B cell (primary cell): ENCODE measurements around the gene NFRKB.
"Not testable (repeated sequence)": the region's sequence is repeated elsewhere in the genome, so short reads cannot be mapped to it uniquely, and the experiment has no call there.

Experiments used
- CTCF ChIP-seq: fragments of 200-600 bp; IDR thresholded peaks from one replicate; pipeline ENCODE4 v1.8.0; 2022; ENCODE audit warnings: antibody characterized with exemption, mild to moderate bottlenecking
- EZH2 ChIP-seq: IDR thresholded peaks from 2 replicates; pipeline ENCODE4 v1.6.1; 2012; ENCODE audit warnings: borderline replicate concordance, low read depth, mild to moderate bottlenecking, moderate library complexity, low read length; ENCODE audit not compliant: insufficient read depth, poor library complexity, severe bottlenecking

GRCh38 chr11:129868626-129869025 lies 26.8 kb downstream of the NFRKB start:
- TF ChIP-seq CTCF, EZH2: not testable (repeated sequence)
